RWPE2 (cell line): ENCODE results near the gene ALK.

Experiments used
- ATAC-seq: fragments of 200-7000 bp; cut with Tn5 transposase; 3 replicates; pipeline ENCODE4 v1.9.1; 2021; ENCODE audit warnings: low read depth
- DNase-seq: peaks from one replicate; pipeline ENCODE4 v3.0.0-alpha.2; 2020; ENCODE audit warnings: low spot score
- H3K27ac ChIP-seq: fragments of 450-650 bp; 2 replicates; pipeline ENCODE4 v1.5.1; 2017; ENCODE audit warnings: mild to moderate bottlenecking; ENCODE audit not compliant: poor library complexity, severe bottlenecking
- H3K27me3 ChIP-seq: fragments of 250-450 bp; sonication (Bioruptor Pico); 2 replicates; pipeline ENCODE4 v1.5.1; 2021; ENCODE audit warnings: mild to moderate bottlenecking, moderate library complexity; ENCODE audit not compliant: insufficient read depth, poor library complexity, severe bottlenecking
- H3K36me3 ChIP-seq: fragments of 250-450 bp; sonication (Bioruptor Pico); 2 replicates; pipeline ENCODE4 v1.5.1; 2020; ENCODE audit warnings: low read depth, mild to moderate bottlenecking, moderate library complexity
- H3K4me1 ChIP-seq: fragments of 250-450 bp; sonication (Bioruptor Pico); 2 replicates; pipeline ENCODE4 v1.5.1; 2021; ENCODE audit warnings: mild to moderate bottlenecking, moderate library complexity; ENCODE audit not compliant: insufficient read depth, poor library complexity, severe bottlenecking
- H3K4me3 ChIP-seq: fragments of 250-450 bp; sonication (Bioruptor Pico); 2 replicates; pipeline ENCODE4 v1.5.1; 2021; ENCODE audit warnings: mild to moderate bottlenecking, moderate library complexity; ENCODE audit not compliant: severe bottlenecking
- H3K9me3 ChIP-seq: fragments of 250-450 bp; sonication (Bioruptor Pico); 2 replicates; pipeline ENCODE4 v1.5.1; 2021; ENCODE audit warnings: mild to moderate bottlenecking, moderate library complexity; ENCODE audit not compliant: severe bottlenecking
- TF ChIP-seq, protein P1 (sequence below): fragments of 450-650 bp; IDR thresholded peaks from one replicate; pipeline ENCODE4 v1.5.1; 2017; ENCODE audit warnings: mild to moderate bottlenecking, moderate library complexity; ENCODE audit not compliant: poor library complexity, severe bottlenecking

Gene ALK

DNA sequence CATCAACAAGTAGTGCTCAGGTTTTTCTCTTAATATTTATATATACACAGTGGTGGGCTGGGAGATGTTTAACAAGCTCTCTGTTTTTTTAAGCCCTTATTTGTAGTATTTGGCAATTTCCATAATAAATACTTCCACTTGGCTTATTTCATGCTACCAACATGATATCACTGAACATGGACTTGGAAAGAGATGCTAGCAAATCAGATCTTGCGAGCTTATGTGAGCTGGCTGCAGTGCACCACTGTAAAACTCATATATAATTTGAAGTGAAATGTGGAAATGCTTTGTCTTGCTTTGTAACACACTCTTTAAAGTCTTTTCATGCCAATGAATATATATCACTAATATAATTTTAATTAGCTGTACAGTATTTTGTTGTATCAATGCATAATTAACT lies 155.7 kb downstream of the ALK start:
- ATAC-seq (no peak), DNase-seq (no peak)
- no peaks in the 10 kb centered on the region for H3K27me3 ChIP-seq
- H3K9me3 ChIP-seq: no peaks in the 10 kb centered on the region
- TF ChIP-seq, protein P1, sequence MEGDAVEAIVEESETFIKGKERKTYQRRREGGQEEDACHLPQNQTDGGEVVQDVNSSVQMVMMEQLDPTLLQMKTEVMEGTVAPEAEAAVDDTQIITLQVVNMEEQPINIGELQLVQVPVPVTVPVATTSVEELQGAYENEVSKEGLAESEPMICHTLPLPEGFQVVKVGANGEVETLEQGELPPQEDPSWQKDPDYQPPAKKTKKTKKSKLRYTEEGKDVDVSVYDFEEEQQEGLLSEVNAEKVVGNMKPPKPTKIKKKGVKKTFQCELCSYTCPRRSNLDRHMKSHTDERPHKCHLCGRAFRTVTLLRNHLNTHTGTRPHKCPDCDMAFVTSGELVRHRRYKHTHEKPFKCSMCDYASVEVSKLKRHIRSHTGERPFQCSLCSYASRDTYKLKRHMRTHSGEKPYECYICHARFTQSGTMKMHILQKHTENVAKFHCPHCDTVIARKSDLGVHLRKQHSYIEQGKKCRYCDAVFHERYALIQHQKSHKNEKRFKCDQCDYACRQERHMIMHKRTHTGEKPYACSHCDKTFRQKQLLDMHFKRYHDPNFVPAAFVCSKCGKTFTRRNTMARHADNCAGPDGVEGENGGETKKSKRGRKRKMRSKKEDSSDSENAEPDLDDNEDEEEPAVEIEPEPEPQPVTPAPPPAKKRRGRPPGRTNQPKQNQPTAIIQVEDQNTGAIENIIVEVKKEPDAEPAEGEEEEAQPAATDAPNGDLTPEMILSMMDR: no peak
- H3K4me3 ChIP-seq: no peak overlapping the region
- no peak overlapping the region for H3K27ac ChIP-seq
- no peaks in the 10 kb centered on the region for H3K36me3 ChIP-seq
- H3K4me1 ChIP-seq: no peaks in the 10 kb centered on the region

DNA sequence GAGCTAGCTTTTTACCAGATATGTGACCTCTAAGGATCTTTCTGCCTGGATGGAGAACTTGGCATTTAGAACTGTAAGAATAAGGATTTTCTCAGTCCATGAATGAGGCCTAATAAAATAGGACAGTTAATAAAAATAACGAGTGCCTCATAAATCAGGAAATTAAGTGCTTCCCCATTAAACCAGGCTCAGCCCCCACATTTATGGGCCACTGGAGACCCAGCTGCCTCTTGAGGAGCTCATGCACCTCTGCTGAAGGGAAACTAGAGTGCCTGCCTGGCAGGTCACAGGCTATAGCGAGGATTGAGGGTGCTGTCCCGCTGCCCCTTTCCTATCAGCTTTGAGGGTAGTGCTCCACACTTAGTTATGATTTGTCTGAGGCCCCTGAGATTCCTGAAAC lies 158.0 kb downstream of the ALK start:
- Histone ChIP-seq H3K4me1 (no peaks in the 10 kb centered on the region), H3K27ac (no peak overlapping the region), H3K27me3 (no peaks in the 10 kb centered on the region), H3K9me3 (no peaks in the 10 kb centered on the region), H3K4me3 (no peak overlapping the region), H3K36me3 (no peaks in the 10 kb centered on the region)
- TF ChIP-seq, protein P1: no peak
- DNase-seq (no peak), ATAC-seq (no peak)

DNA sequence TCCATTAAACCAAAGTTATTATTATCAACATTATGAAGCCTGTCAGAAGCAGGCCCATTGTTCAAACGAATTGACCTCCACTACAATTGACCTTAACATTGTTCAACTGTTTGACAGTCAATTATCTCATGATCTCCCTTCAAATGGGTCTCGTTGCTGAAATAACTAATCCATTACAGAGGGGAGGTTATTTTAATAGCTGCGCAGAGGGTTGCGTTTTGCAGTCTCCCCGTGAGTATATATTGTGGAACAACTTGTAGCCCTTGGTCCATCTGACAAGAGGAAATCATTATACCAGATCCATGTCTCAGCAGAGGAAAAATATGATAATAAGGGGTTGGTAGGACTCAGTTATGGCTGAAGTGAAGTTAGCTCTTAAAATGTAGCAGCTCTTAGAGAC lies 159.1 kb downstream of the ALK start:
- Histone ChIP-seq H3K4me1 (no peaks in the 10 kb centered on the region), H3K36me3 (no peaks in the 10 kb centered on the region), H3K27ac (no peak overlapping the region), H3K9me3 (no peaks in the 10 kb centered on the region), H3K27me3 (no peaks in the 10 kb centered on the region), H3K4me3 (no peak overlapping the region)
- ATAC-seq (no peak), DNase-seq (no peak)
- TF ChIP-seq, protein P1: no peak

DNA sequence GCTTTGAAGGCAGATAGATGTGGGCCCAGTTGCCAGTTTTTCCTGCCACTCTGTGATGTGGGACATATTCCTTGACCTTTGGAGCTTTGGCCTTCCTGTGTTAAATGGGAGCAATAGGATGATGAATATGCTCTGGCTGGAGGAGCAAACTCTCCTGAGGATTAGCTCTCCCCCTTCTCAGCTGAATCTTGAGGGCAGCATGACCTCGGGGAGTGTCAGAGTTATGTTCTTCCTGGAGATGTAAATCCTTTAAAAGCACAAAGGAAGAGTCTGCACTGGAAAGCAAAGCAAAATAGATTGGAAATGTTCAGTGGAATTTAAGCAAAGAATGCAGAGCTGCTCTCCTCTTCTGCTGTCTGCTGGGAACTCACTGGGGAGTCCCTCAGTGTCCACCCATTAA lies 160.1 kb downstream of the ALK start:
- ATAC-seq (no peak), DNase-seq (no peak)
- TF ChIP-seq, protein P1: no peak
- H3K4me3 ChIP-seq: no peak overlapping the region
- H3K9me3 ChIP-seq: no peaks in the 10 kb centered on the region
- no peak overlapping the region for H3K27ac ChIP-seq
- H3K36me3 ChIP-seq: no peaks in the 10 kb centered on the region
- H3K4me1 ChIP-seq: no peaks in the 10 kb centered on the region
- no peaks in the 10 kb centered on the region for H3K27me3 ChIP-seq

DNA sequence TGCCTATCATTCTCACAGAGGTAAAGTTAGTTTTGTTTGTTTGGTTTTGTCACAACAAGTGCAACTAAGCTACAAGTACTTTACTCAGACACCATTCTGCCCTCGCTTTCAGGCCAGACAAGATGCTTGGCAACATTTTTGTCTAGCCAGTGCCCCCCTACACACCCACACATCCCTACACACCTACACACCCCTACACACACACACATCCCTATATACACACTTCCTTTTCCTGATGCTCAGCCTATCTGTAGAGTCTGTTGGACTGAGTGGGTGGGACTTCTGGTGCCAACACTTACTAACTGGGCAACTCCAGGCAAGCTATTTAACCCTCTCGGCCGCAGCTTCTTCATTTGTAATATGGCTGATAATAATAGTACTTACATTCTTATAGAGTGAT lies 161.4 kb downstream of the ALK start:
- no peaks in the 10 kb centered on the region for H3K27me3 ChIP-seq
- ATAC-seq (no peak), DNase-seq (no peak)
- no peak overlapping the region for H3K27ac ChIP-seq
- TF ChIP-seq, protein P1: no peak
- no peaks in the 10 kb centered on the region for H3K36me3 ChIP-seq
- H3K9me3 ChIP-seq: no peaks in the 10 kb centered on the region
- no peak overlapping the region for H3K4me3 ChIP-seq
- H3K4me1 ChIP-seq: no peaks in the 10 kb centered on the region
